Peyer's patch (tissue), 4 donors: ENCODE data around the gene MYBPC2. TPM values are rescaled to one million over a fixed set of nuclear protein-coding genes. Genes with fewer than 3 reads are reported as not detected.

Experiments used
- DNase-seq, 3 donors: peaks; one replicate each; pipeline ENCODE4 v3.0.0-alpha.2; 2017 to 2019
- H3K27ac ChIP-seq, 4 donors: fragments of 200-600 bp; sonication (generic); one replicate each; pipeline ENCODE4 v1.5.1; 2016 to 2019
- H3K27me3 ChIP-seq, 2 donors: fragments of 200-600 bp; sonication (generic); one replicate each; pipeline ENCODE4 v1.5.1; 2019
- H3K36me3 ChIP-seq, 3 donors: fragments of 200-600 bp; sonication (generic); one replicate each; pipeline ENCODE4 v1.5.1; 2016 to 2019
- H3K4me1 ChIP-seq, 4 donors: fragments of 200-600 bp; sonication (generic); one replicate each; pipeline ENCODE4 v1.5.1; 2016 to 2019
- H3K4me3 ChIP-seq, 4 donors: fragments of 200-600 bp; sonication (generic); 1 replicate in 3 of 4; 2 replicates in 1 of 4; pipeline ENCODE4 v1.5.1; 2016 to 2019; ENCODE audit warnings: mild to moderate bottlenecking in 1 of 4
- H3K9me3 ChIP-seq, 4 donors: fragments of 200-600 bp; sonication (generic); one replicate each; pipeline ENCODE4 v1.5.1; 2016 to 2019; ENCODE audit warnings: mild to moderate bottlenecking in 1 of 4
- POLR2A ChIP-seq, 2 donors: fragments of 450-650 bp; IDR thresholded peaks; one replicate each; pipeline ENCODE4 v1.5.1; 2017; ENCODE audit warnings: antibody characterized with exemption in 2 of 2, mild to moderate bottlenecking in 2 of 2, moderate library complexity in 2 of 2
- total RNA-seq, 4 donors: library from RNA; depleted of rRNA; stranded (reverse); fragments of >200 nt; gene quantifications; one replicate each; pipeline ENCODE4 v1.1.0, GENCODE V29; 2016
- TF ChIP-seq, protein P1 (sequence below), 6 experiments: fragments of 450-650 bp in 4 of 6; fragments of 200-600 bp in 2 of 6; sonication (generic) in 1 of 6; IDR thresholded peaks; one replicate each; pipeline ENCODE4 v1.5.1; 2017 to 2019; ENCODE audit warnings: antibody characterized with exemption in 6 of 6, mild to moderate bottlenecking in 3 of 6, moderate library complexity in 1 of 6

Gene MYBPC2
- total RNA-seq, 4 donors from 2014 or later, result not detected

DNA sequence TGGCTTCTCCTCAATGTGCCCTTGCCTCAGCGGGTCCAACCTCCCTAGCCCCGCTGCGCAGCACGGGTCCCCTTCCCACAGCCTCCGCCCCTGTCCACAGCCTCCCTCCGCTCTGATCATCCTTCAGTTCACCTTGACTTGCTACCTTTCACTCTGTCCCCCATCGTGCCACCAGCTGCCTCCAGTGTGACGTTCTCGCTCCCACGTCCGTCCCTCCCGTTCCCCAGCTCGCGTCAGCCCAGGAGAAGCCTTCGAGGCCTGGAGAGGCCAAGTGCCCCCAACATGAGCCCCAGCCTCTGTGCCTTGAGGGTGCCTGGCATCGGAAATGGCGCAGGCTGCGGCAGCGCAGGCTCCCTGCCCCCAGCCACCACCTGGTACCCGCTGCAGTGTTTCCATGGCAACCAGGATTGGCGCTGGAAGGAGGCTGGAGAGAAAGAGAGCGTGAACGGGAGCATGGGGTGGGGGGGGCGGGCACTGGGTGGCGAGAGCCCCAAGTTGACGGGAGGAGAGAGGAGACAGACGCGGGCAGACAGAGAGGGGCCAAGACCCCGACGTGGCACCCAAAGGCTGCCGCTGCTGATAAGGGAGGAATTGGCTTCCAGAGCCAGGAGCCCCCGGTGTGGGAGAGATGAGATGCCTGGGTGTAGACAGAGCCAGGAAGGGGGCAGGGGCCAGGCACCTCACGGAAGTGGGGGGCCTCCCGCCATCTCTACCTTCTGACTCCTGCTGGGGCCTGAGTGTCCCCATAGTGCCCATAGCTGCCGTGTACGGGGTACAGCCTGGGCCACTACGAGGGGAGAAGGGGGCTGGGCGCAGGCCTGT, 81.9 kb downstream of the MYBPC2 start:
- Histone ChIP-seq H3K9me3 (no peaks in the 10 kb centered on the region), H3K27me3 (no peaks in the 10 kb centered on the region), H3K4me1 (peaks cover 0 to 8% (median 3%) of the 10 kb centered on the region in 4 donors), H3K27ac (no peak overlapping the region), H3K36me3 (no peaks in the 10 kb centered on the region), H3K4me3 (no peak overlapping the region)
- TF ChIP-seq, protein P1, sequence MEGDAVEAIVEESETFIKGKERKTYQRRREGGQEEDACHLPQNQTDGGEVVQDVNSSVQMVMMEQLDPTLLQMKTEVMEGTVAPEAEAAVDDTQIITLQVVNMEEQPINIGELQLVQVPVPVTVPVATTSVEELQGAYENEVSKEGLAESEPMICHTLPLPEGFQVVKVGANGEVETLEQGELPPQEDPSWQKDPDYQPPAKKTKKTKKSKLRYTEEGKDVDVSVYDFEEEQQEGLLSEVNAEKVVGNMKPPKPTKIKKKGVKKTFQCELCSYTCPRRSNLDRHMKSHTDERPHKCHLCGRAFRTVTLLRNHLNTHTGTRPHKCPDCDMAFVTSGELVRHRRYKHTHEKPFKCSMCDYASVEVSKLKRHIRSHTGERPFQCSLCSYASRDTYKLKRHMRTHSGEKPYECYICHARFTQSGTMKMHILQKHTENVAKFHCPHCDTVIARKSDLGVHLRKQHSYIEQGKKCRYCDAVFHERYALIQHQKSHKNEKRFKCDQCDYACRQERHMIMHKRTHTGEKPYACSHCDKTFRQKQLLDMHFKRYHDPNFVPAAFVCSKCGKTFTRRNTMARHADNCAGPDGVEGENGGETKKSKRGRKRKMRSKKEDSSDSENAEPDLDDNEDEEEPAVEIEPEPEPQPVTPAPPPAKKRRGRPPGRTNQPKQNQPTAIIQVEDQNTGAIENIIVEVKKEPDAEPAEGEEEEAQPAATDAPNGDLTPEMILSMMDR (IDR thresholded peaks at IDR 0.05), result no peak
- TF ChIP-seq POLR2A (IDR thresholded peaks at IDR 0.05), result no peak
- no peak for DNase-seq

DNA sequence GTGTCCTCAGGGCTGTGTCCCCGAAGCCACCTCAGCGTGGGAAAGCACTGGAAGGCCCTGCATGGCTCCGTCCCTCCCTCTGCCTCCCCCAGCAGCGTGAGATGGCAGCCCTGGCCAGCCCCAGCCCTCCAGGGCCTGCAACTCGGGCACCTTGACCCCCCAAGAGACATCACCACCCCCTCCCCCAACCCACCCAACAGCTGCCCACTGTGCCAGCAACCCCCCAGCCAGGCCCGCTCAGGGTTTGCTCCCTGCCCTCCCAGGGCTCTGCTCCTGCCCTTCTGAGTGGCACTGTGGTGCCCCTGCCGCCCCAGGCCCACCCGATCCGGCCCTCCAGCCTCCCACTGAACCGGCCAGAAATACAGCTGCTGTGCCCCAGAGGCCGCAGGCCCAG, 82.5 kb downstream of the MYBPC2 start:
- Histone ChIP-seq H3K27me3 (no peaks in the 10 kb centered on the region), H3K27ac (no peak overlapping the region), H3K4me3 (no peak overlapping the region), H3K9me3 (no peaks in the 10 kb centered on the region), H3K4me1 (peaks cover 0 to 6% (median 3%) of the 10 kb centered on the region in 4 donors), H3K36me3 (no peaks in the 10 kb centered on the region)
- DNase-seq, result no peak
- no peak for TF ChIP-seq POLR2A (IDR thresholded peaks at IDR 0.05)
- TF ChIP-seq, protein P1 (IDR thresholded peaks at IDR 0.05), result no peak

Other genes with a start within 250 kb of the MYBPC2 start
- gene MYH14, start 229.3 kb upstream of the MYBPC2 start, total RNA-seq, result 100 to 1,000 TPM; 139 to 475 (median 333) TPM
- 1 to 10 TPM in 2 of 4 donors, under 1 TPM in 2; 0.18 to 3.3 (median 1.1) TPM for gene KCNC3, start 103.5 kb upstream of the MYBPC2 start, total RNA-seq
- 10 to 100 TPM in 1 of 4 donors, 1 to 10 TPM in 3; 4.9 to 12.4 (median 8.2) TPM for gene NAPSA, start 67.3 kb upstream of the MYBPC2 start, total RNA-seq
- gene NR1H2, start 56.4 kb upstream of the MYBPC2 start, total RNA-seq, result 100 to 1,000 TPM in 2 of 4 donors, 10 to 100 TPM in 2; 76.7 to 102 (median 98.9) TPM
- 10 to 100 TPM; 14.9 to 90.0 (median 27.3) TPM for gene POLD1, start 48.5 kb upstream of the MYBPC2 start, total RNA-seq
- 10 to 100 TPM; 20.3 to 62.7 (median 24.4) TPM for gene SPIB, start 14.0 kb upstream of the MYBPC2 start, total RNA-seq
- gene EMC10, start 43.6 kb downstream of the MYBPC2 start, total RNA-seq, result 100 to 1,000 TPM in 3 of 4 donors, 10 to 100 TPM in 1; 63.5 to 134 (median 117) TPM
- gene GARIN5A, start 44.0 kb downstream of the MYBPC2 start, total RNA-seq, result 1 to 10 TPM in 2 of 4 donors, not detected in 2; 2.0 to 2.5 TPM
- 10 to 100 TPM; 10.7 to 41.3 (median 26.6) TPM for gene JOSD2, start 78.3 kb downstream of the MYBPC2 start, total RNA-seq
- 10 to 100 TPM in 1 of 4 donors, 1 to 10 TPM in 2, not detected in 1; 1.6 to 31.9 (median 4.5) TPM for gene ASPDH, start 81.0 kb downstream of the MYBPC2 start, total RNA-seq
- gene LRRC4B, start 135.5 kb downstream of the MYBPC2 start, total RNA-seq, result 1 to 10 TPM in 2 of 4 donors, under 1 TPM in 2; 0.35 to 2.0 (median 1.4) TPM
- 1 to 10 TPM in 1 of 4 donors, not detected in 3; 1.2 TPM for gene SYT3, start 207.0 kb downstream of the MYBPC2 start, total RNA-seq
- not detected for gene C19orf81, start 216.6 kb downstream of the MYBPC2 start, total RNA-seq